Caki2 (cell line): ENCODE results near the gene LRRC56. TPM values are rescaled to one million over a fixed set of nuclear protein-coding genes. Genes with fewer than 3 reads are reported as not detected.

Source experiments
- DNase-seq: peaks from one replicate; pipeline ENCODE4 v3.0.0-alpha.2; 2015; ENCODE audit warnings: low read depth
- in situ Hi-C: cut with HindIII; loops from 2 replicates; pipeline ENCODE4 v1.10.0; 2016; ENCODE audit warnings: low sequenced_read_pairs, low pct_unique_long_range_greater_than_20kb, mixed read lengths
- total RNA-seq: library from RNA; depleted of rRNA; stranded (reverse); fragments of >200 nt; shearing (Covaris generic); gene quantifications from 2 replicates; pipeline ENCODE4 v1.2.3, GENCODE V29; 2014; ENCODE audit warnings: low replicate concordance

Gene LRRC56
- total RNA-seq, 1 experiment from 2014 or later: 3.4 TPM

- DNase-seq: no peak
Observed at GRCh38 chr11:534396-535209, 2.7 kb upstream of the LRRC56 start.

GRCh38 chr11:535210-535518 is 2.2 kb upstream of the LRRC56 start:
- in situ Hi-C loops: no loop called here
- no peak for DNase-seq

More at GRCh38 chr11:534396-535209, 2.7 kb upstream of the LRRC56 start:
- in situ Hi-C loops: no loop called here

GRCh38 chr11:535519-536454 is 1.5 kb upstream of the LRRC56 start, which contains the start of gene HRAS:
HRAS (minus strand) TSS chr11:535576.
- DNase-seq: peak; percentile 92
- in situ Hi-C loops: no loop called here

GRCh38 chr11:537622-538430 is 499 bp downstream of the LRRC56 start:
- DNase-seq: no peak
- in situ Hi-C loops: no loop called here

GRCh38 chr11:538431-539051 is 1.2 kb downstream of the LRRC56 start:
- in situ Hi-C loops: no loop called here
- DNase-seq: no peak

- in situ Hi-C loops: no loop called here
- no peak for DNase-seq
Observed at GRCh38 chr11:539971-540481, 2.7 kb downstream of the LRRC56 start.

- in situ Hi-C loops: no loop called here
Observed at GRCh38 chr11:540583-541432, 3.5 kb downstream of the LRRC56 start.

GRCh38 chr11:541433-541885 is 4.1 kb downstream of the LRRC56 start:
- DNase-seq: no peak
- in situ Hi-C loops: no loop called here

More at GRCh38 chr11:540583-541432, 3.5 kb downstream of the LRRC56 start:
- DNase-seq: no peak

GRCh38 chr11:544817-545166 is 7.5 kb downstream of the LRRC56 start:
- in situ Hi-C loops: no loop called here
- DNase-seq: no peak

GRCh38 chr11:545171-545570 is 7.8 kb downstream of the LRRC56 start:
- in situ Hi-C loops: no loop called here

GRCh38 chr11:548700-549603 is 11.6 kb downstream of the LRRC56 start:
- in situ Hi-C loops: no loop called here
- DNase-seq: no peak

More at GRCh38 chr11:545171-545570, 7.8 kb downstream of the LRRC56 start:
- no peak for DNase-seq

GRCh38 chr11:550021-550745 is 12.9 kb downstream of the LRRC56 start:
- in situ Hi-C loops: no loop called here
- no peak for DNase-seq

- no peak for DNase-seq
- in situ Hi-C loops: no loop called here
Observed at GRCh38 chr11:550746-551085, 13.4 kb downstream of the LRRC56 start.

GRCh38 chr11:551131-551530 is 13.8 kb downstream of the LRRC56 start:
- in situ Hi-C loops: no loop called here

GRCh38 chr11:551596-551995 is 14.3 kb downstream of the LRRC56 start:
- no peak for DNase-seq
- in situ Hi-C loops: no loop called here

More at GRCh38 chr11:551131-551530, 13.8 kb downstream of the LRRC56 start:
- DNase-seq: no peak
